GM19025 (cell line): ENCODE data around the gene AFF1.

ENCODE experiments used
- ATAC-seq: cut with Tn5 transposase; IDR thresholded peaks from one replicate; pipeline ENCODE4 v1.9.1; 2021; ENCODE audit warnings: mild to moderate bottlenecking, low read depth, moderate library complexity; ENCODE audit not compliant: unreplicated experiment

AFF1 gene

GRCh38 chr4:86919561-86920223 lies 15.1 kb upstream of the AFF1 start:
- no peak for ATAC-seq

- no peak for ATAC-seq
Observed at GRCh38 chr4:86921608-86922252, 13.1 kb upstream of the AFF1 start.

GRCh38 chr4:86924811-86925210 lies 10.0 kb upstream of the AFF1 start:
- no peak for ATAC-seq

GRCh38 chr4:86926435-86927086 lies 8.2 kb upstream of the AFF1 start:
- no peak for ATAC-seq

- ATAC-seq: no peak
Observed at GRCh38 chr4:86927843-86928395, 6.9 kb upstream of the AFF1 start.

- peak; percentile 49 for ATAC-seq
Observed at GRCh38 chr4:86928400-86929255, 6.2 kb upstream of the AFF1 start.

GRCh38 chr4:86934147-86934770 lies 552 bp upstream of the AFF1 start:
- ATAC-seq: no peak

- ATAC-seq: no peak
Observed at GRCh38 chr4:86935566-86935852, 698 bp downstream of the AFF1 start.

- peak; percentile 21 for ATAC-seq
Observed at GRCh38 chr4:86935853-86936733, 1.3 kb downstream of the AFF1 start.

- ATAC-seq: no peak
Observed at GRCh38 chr4:86938771-86939520, 4.1 kb downstream of the AFF1 start.

- peak; percentile 47 for ATAC-seq
Observed at GRCh38 chr4:86939729-86940575, 5.1 kb downstream of the AFF1 start.

GRCh38 chr4:86940920-86941460 lies 6.2 kb downstream of the AFF1 start:
- no peak for ATAC-seq

- ATAC-seq: no peak
Observed at GRCh38 chr4:86942185-86942666, 7.4 kb downstream of the AFF1 start.

GRCh38 chr4:86944964-86945781 lies 10.4 kb downstream of the AFF1 start:
- no peak for ATAC-seq

GRCh38 chr4:86946868-86947500 lies 12.2 kb downstream of the AFF1 start:
- no peak for ATAC-seq

- ATAC-seq: no peak
Observed at GRCh38 chr4:86947501-86948120, 12.8 kb downstream of the AFF1 start.
